Keratinocyte (primary cell): ENCODE measurements around the gene SLC7A5.

ENCODE experiments used
- EZH2 ChIP-seq: IDR thresholded peaks from one replicate; pipeline ENCODE4 v1.6.1; 2012; ENCODE audit warnings: inconsistent platforms, mild to moderate bottlenecking, low read length, moderate library complexity
- TF ChIP-seq, protein P1 (sequence below), 3 experiments: IDR thresholded peaks in 1 of 3; conservative IDR thresholded peaks in 1 of 3; optimal IDR thresholded peaks in 1 of 3; 2 replicates in 2 of 3; 3 replicates in 1 of 3; pipeline versions ENCODE3 to v1.5.1; 2011; ENCODE audit warnings: low read length in 3 of 3, mild to moderate bottlenecking in 3 of 3, moderate library complexity in 2 of 3, control low read depth in 1 of 3, inconsistent platforms in 1 of 3; ENCODE audit not compliant: insufficient read depth in 2 of 3; ENCODE audit errors: extremely low read depth in 1 of 3

DNA sequence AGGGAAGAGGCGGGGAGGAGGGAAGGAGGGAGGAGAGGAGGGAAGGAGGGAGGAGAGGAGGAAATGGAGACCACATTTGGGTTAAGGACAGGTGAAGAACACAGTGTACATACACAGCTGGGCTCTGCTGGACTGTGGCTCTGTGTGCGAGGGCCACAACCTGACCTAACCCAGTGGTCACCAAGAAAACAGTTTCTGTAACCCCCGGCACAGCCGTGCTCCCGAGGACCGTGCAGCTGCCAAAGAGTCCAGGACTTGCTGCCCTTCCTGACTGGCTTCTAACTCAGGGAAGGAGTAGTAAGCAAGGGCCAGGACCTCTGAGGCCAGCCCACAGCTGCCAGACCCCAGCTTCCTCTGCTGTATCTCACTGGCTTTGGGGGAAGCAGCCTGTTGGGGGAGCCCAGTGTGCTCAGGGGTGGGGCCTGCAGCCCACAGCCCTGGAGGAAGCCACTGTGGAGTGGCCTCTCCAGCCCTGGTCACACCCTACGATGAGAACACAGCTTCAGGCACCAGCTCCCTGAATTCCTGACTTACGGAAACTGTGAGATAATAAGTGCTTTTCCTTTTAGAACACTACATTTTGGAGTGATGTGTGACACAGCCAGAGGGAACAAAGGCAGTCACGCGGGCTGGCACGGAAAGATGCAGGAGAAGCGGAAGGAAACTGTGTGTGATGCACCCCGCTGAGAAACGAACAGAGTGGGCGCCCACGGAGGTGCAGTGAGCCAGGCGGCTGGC lies 32.3 kb downstream of the SLC7A5 start:
- TF ChIP-seq, protein P1, sequence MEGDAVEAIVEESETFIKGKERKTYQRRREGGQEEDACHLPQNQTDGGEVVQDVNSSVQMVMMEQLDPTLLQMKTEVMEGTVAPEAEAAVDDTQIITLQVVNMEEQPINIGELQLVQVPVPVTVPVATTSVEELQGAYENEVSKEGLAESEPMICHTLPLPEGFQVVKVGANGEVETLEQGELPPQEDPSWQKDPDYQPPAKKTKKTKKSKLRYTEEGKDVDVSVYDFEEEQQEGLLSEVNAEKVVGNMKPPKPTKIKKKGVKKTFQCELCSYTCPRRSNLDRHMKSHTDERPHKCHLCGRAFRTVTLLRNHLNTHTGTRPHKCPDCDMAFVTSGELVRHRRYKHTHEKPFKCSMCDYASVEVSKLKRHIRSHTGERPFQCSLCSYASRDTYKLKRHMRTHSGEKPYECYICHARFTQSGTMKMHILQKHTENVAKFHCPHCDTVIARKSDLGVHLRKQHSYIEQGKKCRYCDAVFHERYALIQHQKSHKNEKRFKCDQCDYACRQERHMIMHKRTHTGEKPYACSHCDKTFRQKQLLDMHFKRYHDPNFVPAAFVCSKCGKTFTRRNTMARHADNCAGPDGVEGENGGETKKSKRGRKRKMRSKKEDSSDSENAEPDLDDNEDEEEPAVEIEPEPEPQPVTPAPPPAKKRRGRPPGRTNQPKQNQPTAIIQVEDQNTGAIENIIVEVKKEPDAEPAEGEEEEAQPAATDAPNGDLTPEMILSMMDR (optimal IDR thresholded peaks at IDR 0.05 in 1 of 3, IDR thresholded peaks at IDR 0.05 in 1 of 3, conservative IDR thresholded peaks at IDR 0.05 in 1 of 3; ENCODE audit: extremely low read depth in 1 of 3, insufficient read depth in 2 of 3, low read length in 3 of 3) = no peak
- no peak for TF ChIP-seq EZH2
